GM12872 (cell line): ENCODE measurements around the gene ZNF740.

Experiments used
- CTCF ChIP-seq: IDR thresholded peaks from 3 replicates; pipeline ENCODE4 v1.5.1; 2011; ENCODE audit warnings: low read depth, mild to moderate bottlenecking, low read length, moderate library complexity; ENCODE audit not compliant: insufficient read depth

Gene ZNF740

GRCh38 chr12:53219956-53220693 lies 39.6 kb downstream of the ZNF740 start:
- no peak for TF ChIP-seq CTCF

GRCh38 chr12:53220694-53221202 lies 40.2 kb downstream of the ZNF740 start:
- TF ChIP-seq CTCF: no peak

- TF ChIP-seq CTCF: peak; percentile 31; the same call in 2 of the 3 replicates
Observed at GRCh38 chr12:53221203-53222080, 40.9 kb downstream of the ZNF740 start.

GRCh38 chr12:53222170-53222721 lies 41.7 kb downstream of the ZNF740 start:
- TF ChIP-seq CTCF: no peak

GRCh38 chr12:53222806-53223261 lies 42.3 kb downstream of the ZNF740 start:
- TF ChIP-seq CTCF: no peak

- no peak for TF ChIP-seq CTCF
Observed at GRCh38 chr12:53223389-53224060, 43.0 kb downstream of the ZNF740 start.
